ENCODE data around the gene ASL.
"Not testable (repeated sequence)": the region's sequence is repeated elsewhere in the genome, so short reads cannot be mapped to it uniquely, and the experiment has no call there.

DNA sequence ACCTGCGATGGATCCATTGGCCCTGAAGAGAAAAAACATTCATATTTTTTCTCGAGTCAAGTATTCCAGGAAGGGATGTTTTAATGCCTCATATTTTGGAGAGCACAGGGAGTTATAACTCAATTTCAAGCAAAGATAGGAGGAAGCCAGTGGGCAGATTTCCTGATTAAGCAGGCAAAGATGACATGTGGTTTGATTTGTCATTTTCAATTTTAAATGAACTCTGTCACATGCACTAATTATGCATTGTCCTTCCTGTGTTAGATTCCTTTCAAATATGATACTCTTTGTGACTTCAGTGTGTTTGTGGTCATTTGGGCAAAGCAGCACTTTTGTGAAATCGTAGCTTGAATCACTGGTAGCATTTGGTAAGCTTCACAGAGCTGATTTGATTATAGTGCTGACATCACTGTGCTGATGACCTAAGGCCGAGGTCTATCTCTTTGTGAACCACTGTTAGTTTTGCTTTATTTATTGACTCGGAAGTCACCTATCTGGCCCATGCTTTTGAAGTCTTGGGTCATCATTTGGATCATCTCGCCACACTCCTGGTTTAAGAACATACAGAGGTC lies 50.2 kb downstream of the ASL start:
- TF ChIP-seq, protein P1, sequence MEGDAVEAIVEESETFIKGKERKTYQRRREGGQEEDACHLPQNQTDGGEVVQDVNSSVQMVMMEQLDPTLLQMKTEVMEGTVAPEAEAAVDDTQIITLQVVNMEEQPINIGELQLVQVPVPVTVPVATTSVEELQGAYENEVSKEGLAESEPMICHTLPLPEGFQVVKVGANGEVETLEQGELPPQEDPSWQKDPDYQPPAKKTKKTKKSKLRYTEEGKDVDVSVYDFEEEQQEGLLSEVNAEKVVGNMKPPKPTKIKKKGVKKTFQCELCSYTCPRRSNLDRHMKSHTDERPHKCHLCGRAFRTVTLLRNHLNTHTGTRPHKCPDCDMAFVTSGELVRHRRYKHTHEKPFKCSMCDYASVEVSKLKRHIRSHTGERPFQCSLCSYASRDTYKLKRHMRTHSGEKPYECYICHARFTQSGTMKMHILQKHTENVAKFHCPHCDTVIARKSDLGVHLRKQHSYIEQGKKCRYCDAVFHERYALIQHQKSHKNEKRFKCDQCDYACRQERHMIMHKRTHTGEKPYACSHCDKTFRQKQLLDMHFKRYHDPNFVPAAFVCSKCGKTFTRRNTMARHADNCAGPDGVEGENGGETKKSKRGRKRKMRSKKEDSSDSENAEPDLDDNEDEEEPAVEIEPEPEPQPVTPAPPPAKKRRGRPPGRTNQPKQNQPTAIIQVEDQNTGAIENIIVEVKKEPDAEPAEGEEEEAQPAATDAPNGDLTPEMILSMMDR (IDR thresholded peaks at IDR 0.05): not testable (repeated sequence)
- not testable (repeated sequence) for TF ChIP-seq POLR2A (IDR thresholded peaks at IDR 0.05)

Measured in gastroesophageal sphincter (tissue), 3 donors.